Endothelial cell of umbilical vein (primary cell): ENCODE measurements around the gene SNUPN. TPM values are rescaled to one million over a fixed set of nuclear protein-coding genes. Genes with fewer than 3 reads are reported as not detected.

Source experiments
- BruUV-seq: library from RNA; stranded (reverse); fragments of 400-500 nt; replicated peaks from 2 replicates; lab custom pipeline; 2021; lab: Mats Ljungman, UMichigan
- CTCF ChIA-PET: fragments of 300-600, 350-600 bp; sonication (Branson Sonifier 250); formaldehyde crosslinking; loops from one replicate; lab custom pipeline; 2021; ENCODE audit warnings: antibody characterized with exemption, inconsistent platforms; lab: Charles Lee
- POLR2A ChIA-PET: fragments of 300-600, 350-600 bp; sonication (Branson Sonifier 250); formaldehyde crosslinking; loops from one replicate; lab custom pipeline; 2021; ENCODE audit warnings: antibody characterized with exemption, inconsistent platforms; lab: Charles Lee
- DNase-seq: peaks from one replicate; pipeline ENCODE4 v3.0.0-alpha.2; 2011; ENCODE audit warnings: low read depth, low spot score
- FAIRE-seq: peaks from 2 replicates; lab custom pipeline; 2011; peaks lifted over from hg19 to GRCh38; lab: Jason Lieb, UNC
- H2AFZ ChIP-seq: 2 replicates; pipeline ENCODE4 v1.6.0; 2012; ENCODE audit warnings: low read depth, low read length, control low read depth, inconsistent platforms
- H3K27ac ChIP-seq: 2 replicates; pipeline ENCODE4 v1.5.1; 2011; ENCODE audit warnings: low read depth, mild to moderate bottlenecking, control low read depth, low read length, moderate library complexity; ENCODE audit not compliant: insufficient read depth
- H3K27me3 ChIP-seq, 2 experiments: 2 replicates each; pipeline versions ENCODE4 v1.6.0 to v1.6.1; 2011; ENCODE audit warnings: low read length in 2 of 2, mixed read lengths in 1 of 2; ENCODE audit not compliant: control insufficient read depth in 2 of 2, insufficient read depth in 2 of 2
- H3K36me3 ChIP-seq, 2 experiments: 2 replicates in 1 of 2; 3 replicates in 1 of 2; pipeline ENCODE4 v1.5.1; 2011; ENCODE audit warnings: low read length in 2 of 2, mild to moderate bottlenecking in 1 of 2, moderate library complexity in 1 of 2; ENCODE audit not compliant: control insufficient read depth in 2 of 2, insufficient read depth in 2 of 2; ENCODE audit errors: extremely low read depth in 1 of 2
- H3K4me1 ChIP-seq: 3 replicates; pipeline ENCODE4 v1.5.1; 2011; ENCODE audit warnings: mild to moderate bottlenecking, low read length; ENCODE audit not compliant: control insufficient read depth, insufficient read depth; ENCODE audit errors: extremely low read depth
- H3K4me2 ChIP-seq: 2 replicates; pipeline ENCODE4 v1.6.1; 2011; ENCODE audit warnings: low read length, control low read depth, mixed read lengths; ENCODE audit not compliant: insufficient read depth
- H3K4me3 ChIP-seq, 3 experiments: fragments of 200-600 bp in 1 of 3; sonication (generic), shearing (Covaris generic) in 1 of 3; replicated peaks in 1 of 3; 2 replicates each; pipeline ENCODE4 v1.5.1; 2011 to 2016; ENCODE audit warnings: control low read depth in 3 of 3, low read length in 3 of 3, mild to moderate bottlenecking in 2 of 3, inconsistent platforms in 1 of 3, low read depth in 1 of 3, moderate library complexity in 1 of 3; ENCODE audit not compliant: insufficient read depth in 1 of 3
- H3K79me2 ChIP-seq: 2 replicates; pipeline ENCODE4 v1.6.0; 2012; ENCODE audit warnings: low read length, inconsistent platforms; ENCODE audit not compliant: control insufficient read depth, insufficient read depth
- H3K9ac ChIP-seq: replicated peaks from 2 replicates; pipeline ENCODE3; 2011; ENCODE audit warnings: low read length, control low read depth; ENCODE audit not compliant: insufficient read depth; ENCODE audit errors: extremely low read depth
- H3K9me1 ChIP-seq: replicated peaks from 3 replicates; pipeline ENCODE4 v1.6.0; 2011; ENCODE audit warnings: mild to moderate bottlenecking, low read length; ENCODE audit not compliant: control insufficient read depth, insufficient read depth; ENCODE audit errors: extremely low read depth
- H3K9me3 ChIP-seq: replicated peaks from 2 replicates; pipeline ENCODE4 v1.5.1; 2012; ENCODE audit warnings: low read length, inconsistent platforms; ENCODE audit not compliant: control insufficient read depth, insufficient read depth
- H4K20me1 ChIP-seq: replicated peaks from 2 replicates; pipeline ENCODE3; 2011; ENCODE audit warnings: mild to moderate bottlenecking, low read length; ENCODE audit not compliant: control insufficient read depth, insufficient read depth; ENCODE audit errors: extremely low read depth
- CTCF ChIP-seq, 2 donors: IDR thresholded peaks; 1 replicate in 1 of 2; 2 replicates in 1 of 2; pipeline ENCODE4 v1.5.1; 2011; ENCODE audit warnings: low read length in 2 of 2, mild to moderate bottlenecking in 2 of 2, moderate library complexity in 2 of 2, control low read depth in 1 of 2, inconsistent platforms in 1 of 2, low read depth in 1 of 2; ENCODE audit not compliant: insufficient read depth in 1 of 2; ENCODE audit errors: extremely low read depth in 1 of 2
- EZH2 ChIP-seq: IDR thresholded peaks from 2 replicates; pipeline ENCODE4 v1.6.1; 2012; ENCODE audit warnings: borderline replicate concordance, low read depth, mild to moderate bottlenecking, moderate library complexity, low read length, inconsistent platforms; ENCODE audit not compliant: severe bottlenecking
- FOS ChIP-seq: IDR thresholded peaks from 2 replicates; pipeline ENCODE4 v1.6.1; 2011; ENCODE audit warnings: mild to moderate bottlenecking, low read length, moderate library complexity, borderline replicate concordance; ENCODE audit not compliant: insufficient read depth
- GATA2 ChIP-seq: IDR thresholded peaks from 2 replicates; pipeline ENCODE4 v1.7.0; 2011; ENCODE audit warnings: low read depth, mild to moderate bottlenecking, moderate library complexity, mixed read lengths, low read length; ENCODE audit not compliant: insufficient read length, insufficient read depth
- JUN ChIP-seq: IDR thresholded peaks from 2 replicates; pipeline ENCODE4 v1.6.1; 2011; ENCODE audit warnings: borderline replicate concordance, low read depth; ENCODE audit not compliant: insufficient read length, insufficient read depth
- MAX ChIP-seq: IDR thresholded peaks from 2 replicates; pipeline ENCODE4 v1.6.1; 2011; ENCODE audit not compliant: insufficient read depth, insufficient read length
- MYC ChIP-seq: IDR thresholded peaks from one replicate; pipeline ENCODE4 v1.6.1; 2011; ENCODE audit warnings: mild to moderate bottlenecking, low read depth, low read length
- POLR2A ChIP-seq: IDR thresholded peaks from 2 replicates; pipeline ENCODE4 v1.6.1; 2012; ENCODE audit warnings: low read depth, mild to moderate bottlenecking, control low read depth, low read length
- POLR2AphosphoS5 ChIP-seq: IDR thresholded peaks from 2 replicates; pipeline ENCODE4 v1.6.1; 2012; ENCODE audit warnings: low read depth, mild to moderate bottlenecking, control low read depth, low read length, moderate library complexity; ENCODE audit not compliant: insufficient read depth
- dilution Hi-C: fragments of 300-500 bp; cut with MboI; formaldehyde crosslinking; loops from one replicate; pipeline ENCODE4 v1.15.0; 2019; ENCODE audit warnings: low sequenced_read_pairs; ENCODE audit not compliant: extremely low pct_ligation_motif_present
- intact Hi-C: fragments of 100-400 bp; cut with micrococcal nuclease; formaldehyde crosslinking; loops from one replicate; pipeline ENCODE4 v1.10.0; 2022
- polyA plus RNA-seq, 4 experiments: library from polyadenylated mRNA; depleted of rRNA in 3 of 4; stranded (reverse) in 3 of 4; unstranded in 1 of 4; fragments of >200 nt; gene quantifications; 2 replicates each; pipeline versions ENCODE4 v1.2.1 to v1.2.3, GENCODE V29; 2011 to 2012; ENCODE audit warnings: missing spikeins in 1 of 4
- total RNA-seq: library from RNA; stranded (reverse); gene quantifications from 2 replicates; pipeline ENCODE4 v1.2.3, GENCODE V29; 2021

SNUPN gene
- total and polyA plus RNA-seq, 2 donors (not counting 3 experiments of a cell fraction or from before 2014, with no cell fraction given) = 13.2 to 25.1 TPM

GRCh38 chr15:75659141-75659771 is 33.7 kb upstream of the SNUPN start:
- dilution Hi-C loops = no loop called here
- H3K9ac ChIP-seq = no peak overlapping the region
- no peak overlapping the region for H2AFZ ChIP-seq
- H3K27ac ChIP-seq = no peak overlapping the region
- no peaks in the 10 kb centered on the region for H4K20me1 ChIP-seq
- H3K79me2 ChIP-seq = no peaks in the 10 kb centered on the region
- H3K4me2 ChIP-seq = no peak overlapping the region
- POLR2A ChIA-PET = no interaction called here
- CTCF ChIA-PET = no interaction called here
- no peak for FAIRE-seq
- peaks cover 0 to 10% of the 10 kb centered on the region in 2 experiments for H3K36me3 ChIP-seq
- H3K9me3 ChIP-seq = no peaks in the 10 kb centered on the region
- no TSS peak for BruUV-seq
- intact Hi-C loops = no loop called here
- H3K4me1 ChIP-seq = peaks cover 5% of the 10 kb centered on the region
- no peak overlapping the region for H3K4me3 ChIP-seq
- TF ChIP-seq CTCF (IDR thresholded peaks at IDR 0.05; ENCODE audit: extremely low read depth in 1 of 2, insufficient read depth in 1 of 2, low read depth in 1 of 2, low read length in 2 of 2) (no peak), FOS (no peak), GATA2 (no peak), JUN (no peak), EZH2 (no peak), MAX (no peak), POLR2A (no peak), POLR2AphosphoS5 (no peak), MYC (no peak)
- DNase-seq = no peak
- H3K9me1 ChIP-seq = no peaks in the 10 kb centered on the region
- H3K27me3 ChIP-seq = no peaks in the 10 kb centered on the region
